Activated T-cell treated with anti-CD3 and anti-CD28 coated beads, Interleukin-2, amount 50 U/mL, for 72 hours (primary cell): ENCODE measurements around the gene KIF4A. TPM values are rescaled to one million over a fixed set of nuclear protein-coding genes. Genes with fewer than 3 reads are reported as not detected.
A peak's percentile ranks its signal among the peaks of the same experiment; 100 is the strongest.
"Not testable (repeated sequence)": the region's sequence is repeated elsewhere in the genome, so short reads cannot be mapped to it uniquely, and the experiment has no call there.

Experiments used
- ATAC-seq, 2 donors: fragments of 150-1000 bp; cut with Tn5 transposase; replicated peaks in 1 of 2; 2 replicates each; pipeline ENCODE4 v1.10.0; 2021; ENCODE audit warnings: moderate library complexity in 2 of 2, mild to moderate bottlenecking in 1 of 2
- DNase-seq, 2 donors: peaks; one replicate each; pipeline ENCODE4 v3.0.0; 2021 to 2022; ENCODE audit warnings: mixed read lengths in 1 of 2
- H3K27ac Mint-ChIP-seq: one replicate; pipeline ENCODE4 v1.8.0; 2022; ENCODE audit warnings: mild to moderate bottlenecking, moderate library complexity, mixed read lengths
- H3K27me3 Mint-ChIP-seq: one replicate; pipeline ENCODE4 v1.8.0; 2022; ENCODE audit warnings: low read depth, mixed read lengths
- H3K36me3 Mint-ChIP-seq, 2 donors: one replicate each; pipeline ENCODE4 v1.8.0; 2022; ENCODE audit warnings: mixed read lengths in 2 of 2, mild to moderate bottlenecking in 1 of 2; ENCODE audit not compliant: insufficient read depth in 2 of 2
- H3K4me1 Mint-ChIP-seq: one replicate; pipeline ENCODE4 v1.8.0; 2022; ENCODE audit warnings: low read depth, mixed read lengths
- H3K4me3 Mint-ChIP-seq, 2 donors: one replicate each; pipeline ENCODE4 v1.8.0; 2022; ENCODE audit warnings: mild to moderate bottlenecking in 2 of 2, mixed read lengths in 2 of 2, moderate library complexity in 2 of 2
- H3K9me3 Mint-ChIP-seq, 2 donors: one replicate each; pipeline ENCODE4 v1.8.0; 2022; ENCODE audit warnings: mixed read lengths in 2 of 2
- total RNA-seq, 2 donors: library from RNA; stranded (reverse); gene quantifications; one replicate each; pipeline ENCODE4 v1.2.3, GENCODE V29; 2022

KIF4A gene
- 10 to 100 TPM; 26.4 to 28.7 TPM for total RNA-seq

GRCh38 chrX:70289793-70290770 is at the start of gene KIF4A, which contains the start of gene PDZD11:
KIF4A (plus strand) TSS chrX:70290104; CDS start chrX:70290459, 355 bp downstream.
PDZD11 (minus strand) TSS chrX:70289927; CDS start chrX:70289341, 586 bp downstream.
- ATAC-seq, result peak; percentile 99

DNA sequence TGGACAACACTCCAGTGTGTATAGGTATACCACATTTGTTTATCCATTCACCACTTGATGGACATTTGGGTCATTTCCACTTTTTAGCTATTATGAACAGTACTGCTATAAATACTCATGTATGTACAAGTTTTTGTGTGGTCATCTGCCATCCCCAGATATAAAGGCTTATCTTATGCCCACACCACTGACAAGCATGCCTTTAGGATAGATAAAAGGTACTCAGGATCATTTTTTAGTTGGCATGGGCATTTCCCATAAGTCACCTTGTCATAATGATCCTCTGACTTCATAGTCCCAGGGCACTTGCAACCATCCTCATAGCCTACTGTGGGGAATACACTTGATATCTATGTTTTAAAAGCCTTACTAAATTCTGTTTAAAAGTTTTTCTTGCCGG is 49.2 kb upstream of the KIF4A start:
- peaks cover 23% of the 10 kb centered on the region for H3K4me1 Mint-ChIP-seq
- H3K27ac Mint-ChIP-seq, result no peak overlapping the region
- H3K36me3 Mint-ChIP-seq, result no peaks in the 10 kb centered on the region
- H3K4me3 Mint-ChIP-seq, result no peak overlapping the region
- ATAC-seq (no peak), DNase-seq (no peak)
- no peaks in the 10 kb centered on the region for H3K9me3 Mint-ChIP-seq
- peaks cover 37% of the 10 kb centered on the region for H3K27me3 Mint-ChIP-seq

More at GRCh38 chrX:70289793-70290770, at the start of gene KIF4A, which contains the start of gene PDZD11:
- H3K36me3 Mint-ChIP-seq, result peaks cover 0 to 5% of the 10 kb centered on the region in 2 donors
- no peaks in the 10 kb centered on the region for H3K9me3 Mint-ChIP-seq
- peaks cover 13% of the 10 kb centered on the region for H3K27me3 Mint-ChIP-seq
- no peaks in the 10 kb centered on the region for H3K4me1 Mint-ChIP-seq
- H3K27ac Mint-ChIP-seq, result peak within 1 kb of the TSS; percentile 82
- DNase-seq, result peak; percentile 87
- H3K4me3 Mint-ChIP-seq, result peak within 1 kb of the TSS; percentile 90

DNA sequence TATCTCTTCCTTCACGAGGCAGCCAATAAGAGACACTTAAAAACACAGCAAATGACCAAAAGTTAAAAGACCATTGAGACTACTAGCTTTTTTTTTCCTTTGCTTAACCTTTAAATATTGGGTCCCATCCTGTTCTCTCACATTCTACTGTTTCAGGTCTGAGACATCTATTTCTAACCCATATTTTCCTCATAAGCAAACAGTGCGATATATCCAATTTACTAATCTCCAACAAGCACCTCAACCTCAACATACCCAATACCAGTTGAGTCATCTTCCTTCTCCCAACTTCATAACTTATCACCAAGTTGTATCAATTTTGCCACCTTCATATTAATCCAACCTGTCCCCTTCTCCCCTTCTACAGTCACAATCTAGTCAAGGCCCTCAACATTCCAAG is 48.4 kb upstream of the KIF4A start:
- peaks cover 33% of the 10 kb centered on the region for H3K27me3 Mint-ChIP-seq
- H3K36me3 Mint-ChIP-seq, result no peaks in the 10 kb centered on the region
- no peak overlapping the region for H3K27ac Mint-ChIP-seq
- no peak for ATAC-seq
- H3K9me3 Mint-ChIP-seq, result no peaks in the 10 kb centered on the region
- DNase-seq, result no peak
- no peak overlapping the region for H3K4me3 Mint-ChIP-seq
- H3K4me1 Mint-ChIP-seq, result peaks cover 23% of the 10 kb centered on the region

DNA sequence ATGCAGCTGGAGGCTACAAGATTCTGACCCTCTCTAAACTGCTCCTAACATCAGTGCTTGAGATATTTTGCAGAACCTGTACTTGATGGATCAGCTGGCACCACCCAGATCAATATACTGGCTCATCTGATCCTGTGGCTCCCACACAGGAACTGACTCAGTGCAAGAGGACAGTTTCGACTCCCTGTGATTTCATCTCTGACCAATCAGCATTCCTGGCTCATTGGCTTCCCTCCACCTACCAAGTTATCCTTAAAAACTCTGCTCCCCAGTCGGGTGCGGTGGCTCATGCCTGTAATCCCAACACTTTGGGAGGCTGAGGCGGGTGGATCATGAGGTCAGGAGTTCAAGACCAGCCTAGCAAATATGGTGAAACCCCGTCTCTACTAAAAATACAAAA is 46.3 kb upstream of the KIF4A start:
- not testable (repeated sequence) for H3K27ac Mint-ChIP-seq, H3K4me3 Mint-ChIP-seq, H3K9me3 Mint-ChIP-seq, H3K36me3 Mint-ChIP-seq, DNase-seq, H3K4me1 Mint-ChIP-seq, ATAC-seq
- peaks cover 30% of the 10 kb centered on the region for H3K27me3 Mint-ChIP-seq

- Mint-ChIP-seq H3K27me3 (peaks cover 20% of the 10 kb centered on the region), H3K4me3 (no peak overlapping the region), H3K27ac (no peak overlapping the region), H3K4me1 (peaks cover 6% of the 10 kb centered on the region), H3K36me3 (no peaks in the 10 kb centered on the region), H3K9me3 (no peaks in the 10 kb centered on the region)
- ATAC-seq, result no peak
- no peak for DNase-seq
Measured at GRCh38 chrX:70244881-70245280, 45.0 kb upstream of the KIF4A start.

DNA sequence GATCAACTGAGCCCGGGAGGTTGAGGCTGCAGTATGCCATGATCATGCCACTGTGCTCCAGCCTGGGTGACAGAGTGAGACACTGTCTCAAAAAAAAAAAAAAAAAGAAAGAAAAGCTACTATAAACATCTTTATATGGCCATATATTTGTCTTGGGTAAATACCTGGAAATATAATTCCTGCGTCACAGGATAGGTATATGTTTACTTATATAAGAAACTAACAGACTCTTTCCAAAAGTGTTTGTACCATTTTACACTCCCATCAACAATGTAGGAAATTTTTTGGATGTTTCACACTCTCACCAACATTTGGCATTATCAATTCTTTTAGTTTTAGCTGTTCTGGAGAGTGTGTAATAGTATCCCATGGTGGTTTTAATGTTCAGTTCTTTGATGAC is 42.7 kb upstream of the KIF4A start:
- no peak overlapping the region for H3K27ac Mint-ChIP-seq
- no peaks in the 10 kb centered on the region for H3K9me3 Mint-ChIP-seq
- no peaks in the 10 kb centered on the region for H3K36me3 Mint-ChIP-seq

DNA sequence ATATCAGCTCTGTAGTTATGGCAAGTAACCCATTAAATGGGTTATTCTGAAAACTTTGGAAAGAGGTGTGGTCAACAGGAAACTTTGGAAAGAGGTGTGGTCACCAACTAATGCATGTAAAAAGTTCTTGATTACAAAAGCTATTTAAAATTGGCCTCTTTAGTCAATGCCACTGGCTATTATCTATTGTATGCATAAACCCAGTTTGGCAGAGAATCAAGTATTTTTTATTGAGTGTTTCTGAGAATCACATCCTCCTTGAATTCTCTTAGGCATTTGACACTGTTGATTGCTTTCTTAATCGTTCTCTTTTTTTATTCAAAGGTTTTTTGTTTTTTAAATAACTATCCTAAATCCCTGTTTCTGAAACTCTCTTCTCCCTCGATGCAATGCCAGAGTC is 37.4 kb upstream of the KIF4A start:
- Mint-ChIP-seq H3K27me3 (peaks cover 42% of the 10 kb centered on the region), H3K27ac (no peak overlapping the region), H3K9me3 (peaks cover 2 to 6% of the 10 kb centered on the region in 2 donors), H3K4me3 (no peak overlapping the region), H3K4me1 (peaks cover 19% of the 10 kb centered on the region), H3K36me3 (peaks cover 1 to 8% of the 10 kb centered on the region in 2 donors)
- no peak for DNase-seq
- ATAC-seq, result no peak

More for the DNA sequence above, 42.7 kb upstream of the KIF4A start:
- Mint-ChIP-seq H3K4me1 (no peaks in the 10 kb centered on the region), H3K27me3 (peaks cover 22% of the 10 kb centered on the region), H3K4me3 (no peak overlapping the region)
- ATAC-seq (no peak), DNase-seq (no peak)

GRCh38 chrX:70253377-70254062 is 36.4 kb upstream of the KIF4A start:
- Mint-ChIP-seq H3K27ac (peak overlapping the region; percentile 97), H3K9me3 (peaks cover 2 to 6% of the 10 kb centered on the region in 2 donors), H3K4me3 (peak overlapping the region; percentile 38 to 78), H3K36me3 (peaks cover 1 to 8% of the 10 kb centered on the region in 2 donors), H3K4me1 (peaks cover 19% of the 10 kb centered on the region), H3K27me3 (peaks cover 42% of the 10 kb centered on the region)
- DNase-seq (peak; percentile 12 to 36), ATAC-seq (peak; percentile 93 to 94)

DNA sequence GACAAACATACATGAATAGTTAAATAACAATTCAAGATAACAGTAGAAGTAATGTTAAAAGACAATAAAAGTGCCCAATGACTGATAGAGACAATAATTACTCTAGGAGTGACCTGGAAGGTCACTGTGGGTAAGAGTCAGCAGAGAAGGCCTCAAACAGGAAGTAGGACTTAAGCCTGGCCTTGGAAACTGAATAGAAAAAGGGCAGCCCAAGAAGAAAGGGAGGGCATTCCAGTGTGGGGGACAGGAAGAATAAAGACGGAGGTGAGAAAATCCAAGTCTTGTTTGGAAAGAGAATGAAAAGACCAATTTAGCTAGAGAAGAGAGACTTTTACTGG is 35.9 kb upstream of the KIF4A start:
- peak overlapping the region; percentile 97 for H3K27ac Mint-ChIP-seq
- peak; percentile 42 to 48 for ATAC-seq
- no peak for DNase-seq
- peaks cover 42% of the 10 kb centered on the region for H3K27me3 Mint-ChIP-seq
- peaks cover 2 to 6% of the 10 kb centered on the region in 2 donors for H3K9me3 Mint-ChIP-seq
- peaks cover 1 to 10% of the 10 kb centered on the region in 2 donors for H3K36me3 Mint-ChIP-seq
- peaks cover 19% of the 10 kb centered on the region for H3K4me1 Mint-ChIP-seq
- H3K4me3 Mint-ChIP-seq, result peak overlapping the region; percentile 38 to 78

DNA sequence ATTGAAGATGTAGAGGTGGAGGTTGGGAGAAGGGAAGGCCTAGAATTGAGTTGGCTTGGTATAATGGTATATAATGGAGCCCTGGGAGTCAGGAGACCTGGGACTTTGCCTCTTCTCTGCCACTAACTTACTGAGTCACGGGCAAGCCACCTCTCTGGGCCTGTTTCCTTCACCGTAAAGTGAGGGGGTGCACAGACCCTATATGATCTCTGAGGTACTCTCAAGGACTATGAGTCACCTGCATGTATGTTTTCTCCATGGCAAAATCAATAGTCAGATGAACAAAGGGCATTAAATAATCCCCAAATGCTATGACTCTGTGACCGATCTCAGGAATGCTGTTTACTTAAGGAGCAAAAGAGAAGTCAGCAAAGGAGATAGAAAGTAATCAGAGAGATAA is 35.0 kb upstream of the KIF4A start:
- Mint-ChIP-seq H3K36me3 (peaks cover 1 to 10% of the 10 kb centered on the region in 2 donors), H3K4me3 (no peak overlapping the region), H3K4me1 (peaks cover 19% of the 10 kb centered on the region), H3K27me3 (peaks cover 42% of the 10 kb centered on the region), H3K27ac (no peak overlapping the region), H3K9me3 (peaks cover 2 to 6% of the 10 kb centered on the region in 2 donors)
- DNase-seq, result no peak
- ATAC-seq, result no peak

DNA sequence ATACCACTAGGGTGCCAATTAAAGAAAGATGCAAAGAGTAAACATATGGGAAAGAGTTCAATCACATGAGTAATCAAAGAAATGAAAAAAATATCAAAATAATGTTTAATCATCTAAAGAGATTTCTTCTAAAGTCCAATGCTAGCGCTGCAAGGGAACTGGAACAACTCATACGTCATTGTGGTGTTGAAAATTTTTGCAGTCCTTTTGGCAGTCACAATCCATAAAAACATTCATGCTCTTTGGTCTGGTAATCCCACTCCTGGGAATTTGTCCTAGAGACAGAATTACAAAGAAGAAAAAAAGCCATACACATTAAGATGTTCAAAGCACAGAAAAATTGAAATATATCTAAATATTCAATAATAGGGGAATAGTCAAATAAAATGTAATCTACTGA is 34.5 kb upstream of the KIF4A start:
- H3K4me1 Mint-ChIP-seq, result peaks cover 19% of the 10 kb centered on the region
- no peak overlapping the region for H3K4me3 Mint-ChIP-seq
- H3K36me3 Mint-ChIP-seq, result peaks cover 1 to 10% of the 10 kb centered on the region in 2 donors
- no peak overlapping the region for H3K27ac Mint-ChIP-seq
- ATAC-seq, result no peak
- H3K27me3 Mint-ChIP-seq, result peaks cover 42% of the 10 kb centered on the region
- peaks cover 2 to 6% of the 10 kb centered on the region in 2 donors for H3K9me3 Mint-ChIP-seq
- no peak for DNase-seq

- Mint-ChIP-seq H3K36me3 (peaks cover 1 to 10% of the 10 kb centered on the region in 2 donors), H3K4me3 (no peak overlapping the region), H3K27ac (no peak overlapping the region), H3K9me3 (peaks cover 2 to 6% of the 10 kb centered on the region in 2 donors), H3K27me3 (peaks cover 32% of the 10 kb centered on the region), H3K4me1 (peaks cover 19% of the 10 kb centered on the region)
- ATAC-seq (no peak), DNase-seq (no peak)
Measured at GRCh38 chrX:70257423-70258288, 32.2 kb upstream of the KIF4A start.
